ENCODE data around the gene FOXN1.
"Not testable (repeated sequence)": the region's sequence is repeated elsewhere in the genome, so short reads cannot be mapped to it uniquely, and the experiment has no call there.

FOXN1 gene

DNA sequence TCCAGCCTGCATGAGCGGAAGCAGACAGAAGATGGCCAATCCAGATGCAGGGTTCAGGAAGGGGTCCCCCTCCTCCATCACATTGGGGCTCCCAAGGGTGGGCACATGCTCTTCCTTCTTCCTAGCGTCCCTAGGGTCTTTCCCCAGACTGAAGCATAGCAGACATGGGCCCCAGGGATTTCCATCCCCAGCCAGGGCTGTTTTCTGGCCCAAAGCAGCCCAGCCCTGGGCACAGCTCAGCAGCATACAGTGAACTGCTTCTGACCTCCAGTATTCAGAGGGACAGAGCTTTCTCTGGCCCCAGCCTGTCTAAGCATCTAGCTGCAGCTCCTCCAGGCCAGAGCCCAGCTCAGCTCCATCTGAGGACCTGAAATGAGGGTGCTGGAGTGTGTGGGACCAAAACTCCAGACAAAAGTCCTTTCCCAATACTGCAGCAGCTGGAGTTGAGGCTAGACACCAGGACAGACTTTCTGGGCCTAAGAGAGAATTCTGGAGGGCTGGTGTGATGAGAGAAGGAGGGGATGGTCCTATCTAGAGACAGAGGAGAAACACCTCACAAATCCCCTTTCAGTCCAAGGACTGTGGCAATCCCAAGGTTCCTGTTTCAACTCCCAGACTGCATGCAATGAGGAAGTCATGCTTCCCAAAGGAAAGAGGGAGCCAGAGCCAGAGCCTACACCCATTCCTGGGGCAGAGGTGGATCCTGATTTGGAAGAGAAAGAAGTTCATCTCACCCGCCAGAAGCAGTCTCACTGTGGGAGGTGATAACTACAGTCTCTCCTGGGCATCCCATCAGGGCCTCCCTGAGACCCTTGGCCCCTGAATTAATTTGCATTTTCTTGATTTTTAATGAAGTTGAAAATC is 4.5 kb upstream of the FOXN1 start:
- DNase-seq = no peak

DNA sequence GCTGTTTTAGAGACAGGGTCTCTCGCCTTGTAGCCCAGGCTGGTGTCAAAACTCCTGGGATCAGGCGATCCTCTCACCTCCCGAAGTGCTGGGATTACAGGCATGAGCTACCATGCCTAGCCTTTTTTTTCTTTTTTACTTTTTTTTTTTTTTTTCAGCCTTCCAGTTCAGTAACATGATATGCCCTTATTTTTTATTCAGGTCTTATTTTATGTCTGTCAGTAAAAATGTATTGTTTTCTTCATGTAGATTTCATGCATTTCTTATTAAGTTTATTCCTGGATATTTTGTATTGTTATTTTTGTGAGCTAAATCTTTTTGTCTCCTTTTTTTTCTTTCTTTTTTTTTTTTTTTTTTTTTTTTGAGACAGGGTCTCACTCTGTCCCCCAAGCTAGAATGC is 2.7 kb upstream of the FOXN1 start:
- DNase-seq = no peak

DNA sequence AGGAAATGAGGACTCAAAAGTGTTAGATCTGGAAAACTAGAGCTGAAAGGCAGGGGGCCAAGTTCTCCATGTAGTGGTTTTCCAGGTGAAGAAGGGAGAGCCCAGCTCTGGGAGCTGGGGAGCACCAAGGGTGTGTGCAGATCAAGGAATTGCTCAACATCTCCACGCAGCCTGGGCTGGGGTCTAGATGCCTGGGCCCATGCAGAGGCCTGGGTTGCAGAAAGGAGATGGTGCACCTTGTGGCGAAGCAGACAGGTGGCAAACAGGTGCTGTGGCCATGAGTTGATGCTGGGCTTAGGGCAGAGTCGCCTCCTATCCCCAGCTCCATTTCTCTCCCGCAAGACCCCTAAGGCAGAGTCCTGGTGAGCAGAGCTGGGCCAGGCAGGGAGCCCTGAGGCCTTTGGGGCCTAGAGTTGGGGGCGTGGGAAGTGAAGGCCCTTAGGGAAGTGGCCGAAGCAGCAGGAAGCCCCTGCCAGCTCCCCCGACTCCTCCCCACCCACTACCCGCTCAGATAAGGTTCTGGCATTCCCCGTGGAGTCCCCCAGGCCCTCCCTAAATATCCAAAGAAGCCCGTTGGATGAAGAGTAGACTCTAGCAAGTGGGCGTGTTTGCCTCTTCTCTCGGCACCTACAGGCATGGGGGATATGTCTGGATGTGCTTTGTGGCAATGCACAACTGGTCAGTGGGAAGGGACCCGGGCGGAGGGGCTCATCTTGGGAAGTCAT is 777 bp downstream of the FOXN1 start:
- DNase-seq = no peak

DNA sequence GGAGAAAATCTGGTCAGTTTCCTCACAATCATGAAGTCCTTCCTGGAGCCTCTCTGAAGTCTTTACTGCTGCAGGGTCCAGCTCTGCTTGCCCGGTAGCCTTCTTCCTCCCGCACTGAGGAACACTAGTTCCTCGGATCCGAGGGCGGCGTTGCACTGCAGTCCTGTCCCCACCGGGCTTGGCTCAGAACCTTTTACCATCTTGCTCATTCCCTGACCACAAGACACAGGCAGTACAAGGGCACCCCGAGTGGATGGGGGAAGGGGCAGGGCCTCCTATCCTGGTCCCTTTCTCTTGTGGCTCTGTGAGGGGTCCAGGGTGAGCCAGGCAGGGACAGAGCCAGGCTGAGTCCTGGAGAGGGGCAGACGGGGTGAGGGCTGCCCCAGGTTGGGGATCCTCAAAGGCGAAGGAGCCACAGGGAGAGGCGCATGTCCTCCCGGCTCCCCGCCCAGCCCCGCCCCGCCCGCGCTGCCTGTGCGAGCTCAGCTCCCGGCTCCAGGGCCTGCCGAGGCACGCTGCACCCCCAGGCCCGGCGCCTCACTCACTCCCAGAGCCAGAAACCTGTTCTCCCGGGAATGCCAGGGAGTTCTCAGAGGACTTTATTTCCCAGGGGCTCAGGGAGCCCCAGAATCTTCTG is 1.5 kb downstream of the FOXN1 start:
- DNase-seq = no peak

DNA sequence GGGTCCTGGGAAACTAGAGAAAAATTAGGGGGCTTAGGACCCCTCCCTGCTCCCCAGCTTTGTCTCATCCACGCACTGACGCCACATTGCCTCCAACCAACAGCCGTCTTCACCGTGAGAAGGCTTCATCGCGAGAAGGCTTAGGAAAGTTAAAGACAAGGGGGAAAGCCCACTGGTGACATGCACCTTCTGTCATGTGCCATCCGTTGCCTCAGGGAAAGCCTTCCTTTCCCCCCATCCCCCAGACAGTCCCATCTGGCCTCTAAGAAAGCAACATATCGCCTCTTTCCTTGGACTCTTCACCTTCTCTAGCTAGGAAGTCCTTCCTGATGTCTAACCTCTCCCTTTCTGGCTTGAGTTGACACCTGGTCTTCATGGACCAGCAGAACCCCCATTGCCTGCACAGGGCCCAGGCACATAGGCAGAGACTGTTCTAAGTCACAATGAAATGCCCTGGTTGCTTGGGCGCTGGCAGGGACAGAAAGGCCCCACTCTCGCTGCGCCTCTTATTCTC is 2.1 kb downstream of the FOXN1 start:
- no peak for DNase-seq

DNA sequence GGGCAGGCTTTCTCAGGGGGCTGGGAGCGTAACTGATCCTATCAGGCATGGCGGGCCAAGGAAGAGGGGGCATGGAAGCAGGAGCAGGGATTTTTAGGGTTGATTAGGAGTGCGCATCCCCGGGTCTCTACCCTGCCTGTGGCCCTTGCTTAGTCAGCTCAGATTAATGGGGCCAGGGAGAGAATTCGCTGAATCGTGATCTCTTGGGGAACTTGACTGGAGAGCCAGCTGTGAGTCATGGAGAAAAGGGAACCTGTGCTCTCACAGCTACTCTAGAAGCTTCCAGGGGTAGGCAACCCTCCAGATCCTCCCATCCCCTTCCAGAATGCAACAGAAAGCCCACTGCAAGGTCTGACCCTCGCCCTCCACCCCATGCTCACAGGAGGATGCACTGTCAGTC is 3.6 kb downstream of the FOXN1 start:
- DNase-seq = no peak

DNA sequence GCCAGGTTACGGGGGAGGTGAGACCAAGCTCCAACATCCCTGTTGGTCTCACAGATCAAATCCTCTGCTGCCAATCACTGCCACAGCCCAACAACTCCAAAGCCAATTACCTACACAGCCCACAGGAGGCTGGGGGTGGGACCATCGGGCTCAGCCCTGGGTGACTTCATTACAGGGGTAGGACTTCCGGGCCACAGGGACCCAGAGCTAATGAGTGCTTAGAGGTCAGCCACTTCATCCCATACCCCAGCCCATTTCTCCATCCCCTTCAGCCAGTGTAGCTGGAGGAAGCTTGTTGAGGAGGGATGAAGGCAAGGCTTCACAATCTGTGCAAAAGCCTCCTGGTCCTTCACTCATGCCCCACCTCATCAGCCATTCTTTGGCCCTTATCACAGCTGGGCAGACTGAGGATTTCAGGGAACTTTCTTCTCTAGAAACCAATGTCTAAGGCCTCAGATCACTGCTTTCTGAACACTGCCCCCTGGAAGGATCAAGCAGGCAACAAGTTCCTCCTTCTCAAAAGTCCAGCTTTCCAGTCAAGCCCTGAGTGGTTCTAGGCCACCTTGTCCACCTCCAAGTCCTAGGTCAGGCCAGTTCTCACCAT is 5.8 kb downstream of the FOXN1 start:
- no peak for DNase-seq

DNA sequence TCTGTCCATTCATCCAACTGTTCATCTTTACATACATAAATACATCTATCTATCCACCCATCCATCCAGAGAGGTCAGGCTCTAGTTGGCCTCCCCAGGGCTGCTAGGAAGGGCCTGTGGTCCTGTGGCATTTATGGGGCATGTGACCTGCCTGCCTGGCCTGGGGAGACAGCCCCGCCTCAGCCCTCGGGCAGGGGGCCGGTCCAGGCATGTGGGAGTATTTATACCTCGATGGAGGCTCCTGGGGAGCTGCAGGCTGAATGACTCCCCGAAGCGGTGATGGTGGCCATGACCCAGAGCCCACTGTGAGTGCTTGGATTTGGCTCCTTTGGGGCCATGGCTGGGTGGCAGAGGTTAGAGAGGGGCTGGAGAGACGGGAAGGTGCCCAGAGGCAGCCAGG is 7.3 kb downstream of the FOXN1 start:
- no peak for DNase-seq

DNA sequence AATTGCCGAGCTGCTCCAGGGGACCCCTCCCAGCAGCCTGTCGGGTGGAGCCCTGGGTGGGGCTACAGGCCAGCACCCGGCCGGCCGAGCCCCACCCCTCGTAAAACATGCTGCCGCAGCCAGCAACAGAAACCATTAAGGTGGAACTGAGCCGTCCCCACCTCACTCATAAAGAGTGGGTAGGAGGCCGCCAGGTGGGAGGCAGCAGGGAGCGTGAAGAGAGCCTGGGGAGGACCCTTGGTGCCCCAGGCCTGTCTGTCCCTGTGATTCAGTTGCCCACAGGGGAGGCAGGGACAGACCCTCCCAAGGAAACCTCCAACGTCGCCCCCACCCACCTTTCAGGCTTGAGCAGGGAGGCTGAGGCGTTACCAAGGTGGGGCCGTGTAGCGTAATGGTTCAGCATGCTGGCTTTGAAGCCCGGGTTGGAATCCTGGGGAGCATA is 8.4 kb downstream of the FOXN1 start:
- no peak for DNase-seq

DNA sequence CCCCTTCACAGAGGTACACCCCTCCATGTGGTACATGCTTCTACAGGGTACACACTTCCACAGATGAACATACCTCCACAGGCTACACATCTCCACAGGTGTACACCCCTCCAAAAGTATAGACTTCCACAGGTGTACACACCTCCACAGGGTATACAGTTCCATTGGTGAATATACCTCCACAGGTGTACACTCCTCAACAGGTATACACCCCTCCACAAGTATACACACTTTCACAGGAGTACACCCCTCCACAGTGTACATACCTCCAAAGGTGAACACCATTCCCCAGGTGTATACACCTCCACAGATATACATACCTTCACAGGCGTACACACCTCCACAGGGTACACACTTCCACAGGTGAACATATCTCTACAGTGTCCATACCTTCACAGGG is 9.4 kb downstream of the FOXN1 start:
- no peak for DNase-seq

DNA sequence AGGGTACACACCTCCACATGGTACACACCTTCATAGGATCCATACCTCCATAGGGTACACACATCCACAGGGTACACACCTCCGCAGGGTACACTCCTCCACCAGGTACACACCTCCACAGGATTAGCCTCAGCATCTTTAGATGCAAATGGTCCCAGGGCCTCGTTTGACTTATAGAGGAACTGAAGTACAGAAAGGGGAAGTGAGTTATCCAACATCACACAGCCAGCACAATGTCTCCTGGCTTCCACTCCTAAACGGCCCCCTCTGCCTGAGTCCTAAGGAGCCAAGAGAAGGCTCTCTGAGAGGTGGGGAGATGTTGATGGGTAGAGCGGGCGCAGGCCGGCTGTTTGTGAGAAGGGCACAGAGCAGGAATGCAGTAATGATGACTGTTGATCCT is 12.0 kb downstream of the FOXN1 start:
- no peak for DNase-seq

DNA sequence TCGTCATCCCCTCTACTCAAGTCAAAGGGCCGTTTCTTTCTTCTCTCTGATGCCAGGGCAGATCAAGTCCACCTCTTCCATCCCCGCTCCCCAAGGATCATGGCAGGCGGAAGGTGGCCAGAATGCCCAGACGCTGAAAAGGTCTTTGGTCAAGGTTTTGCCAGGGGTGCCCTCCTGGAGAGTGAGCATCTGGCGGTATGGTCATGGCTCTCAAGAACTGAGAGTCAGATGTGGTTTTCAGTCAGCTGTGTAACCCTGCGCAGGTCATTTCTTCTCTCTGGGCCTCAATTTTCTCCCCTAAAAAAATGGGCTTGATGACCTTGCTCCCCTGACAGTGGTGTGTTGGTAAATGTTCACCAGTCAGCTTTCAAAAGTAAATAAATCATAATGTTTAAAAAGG is 12.4 kb downstream of the FOXN1 start:
- DNase-seq = no peak

DNA sequence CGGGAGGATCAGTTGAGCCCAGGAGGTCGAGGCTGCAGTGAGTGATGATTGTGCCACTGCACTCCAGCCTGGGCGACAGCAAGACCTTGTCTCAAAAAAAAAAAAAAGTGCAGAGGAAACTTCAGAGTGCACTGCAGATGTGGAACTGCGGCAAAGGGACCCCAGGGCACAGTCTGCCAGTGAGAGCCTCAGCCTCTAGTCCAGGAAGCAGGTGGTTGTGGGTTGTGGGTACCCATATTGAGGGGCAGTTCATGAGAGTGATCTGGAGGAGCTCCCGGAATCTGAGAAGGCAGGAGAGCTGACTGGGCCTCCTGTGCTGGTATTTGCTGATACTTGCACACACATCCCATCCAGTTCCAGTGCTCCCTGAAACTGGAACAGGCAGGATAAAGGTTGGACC is 13.1 kb downstream of the FOXN1 start:
- no peak for DNase-seq

DNA sequence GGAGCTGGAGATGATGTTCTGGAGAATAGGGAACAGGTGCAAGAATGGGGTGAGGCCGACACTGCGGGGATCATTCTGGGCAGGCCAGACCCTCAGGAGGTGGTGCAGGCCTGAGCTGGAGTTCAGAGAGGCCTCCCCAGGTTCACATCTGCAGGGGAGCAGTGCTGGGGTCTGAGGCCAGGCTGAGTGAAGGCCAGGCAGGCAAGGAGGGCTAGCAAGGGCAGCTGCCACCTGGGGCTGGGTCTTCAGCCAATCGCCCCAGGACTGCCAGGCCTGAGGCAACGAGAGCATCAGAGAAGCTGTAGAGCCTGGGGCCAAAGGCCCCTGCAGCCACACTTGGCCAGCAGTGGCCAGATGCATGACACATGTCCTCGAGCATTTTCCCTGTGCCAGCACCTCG is 14.5 kb downstream of the FOXN1 start:
- no peak for DNase-seq

DNA sequence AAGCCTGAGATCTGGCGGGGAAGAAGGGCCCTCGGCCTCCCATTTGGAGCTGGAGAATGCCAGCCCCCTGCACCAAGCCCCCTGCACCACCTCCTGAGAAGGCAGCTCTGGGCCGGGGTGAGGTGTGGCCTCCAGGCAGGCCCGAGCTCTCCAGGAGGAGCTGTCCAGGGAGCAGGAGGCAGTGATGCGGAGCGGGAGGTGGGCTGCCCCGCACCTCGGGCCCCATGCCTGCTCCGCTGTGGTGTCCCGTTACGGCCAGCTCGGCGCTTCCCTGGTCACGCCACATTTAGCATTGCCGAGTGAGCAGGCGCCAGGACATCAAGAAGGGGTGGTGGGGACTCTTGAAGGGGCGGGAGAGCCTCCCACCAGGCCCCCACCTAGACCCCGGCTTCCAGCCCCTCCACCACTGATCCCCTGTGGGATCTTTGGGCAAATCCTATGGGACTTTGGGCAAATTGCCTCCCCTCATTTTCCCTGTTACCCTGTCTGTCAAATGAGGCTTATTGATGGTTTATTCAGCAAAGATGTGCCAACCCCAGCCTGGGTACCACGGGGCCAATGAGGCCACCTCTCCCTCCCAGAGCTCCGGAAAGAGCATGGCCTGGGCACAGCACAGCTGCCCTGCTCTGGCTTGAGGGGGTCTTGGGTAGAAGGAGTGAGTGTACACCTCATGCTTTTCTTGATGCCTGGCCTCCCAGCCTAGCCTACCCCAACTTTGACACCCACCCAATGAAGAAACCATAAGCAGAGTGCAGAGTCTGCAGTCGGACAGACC is 15.3 kb downstream of the FOXN1 start:
- DNase-seq = no peak

DNA sequence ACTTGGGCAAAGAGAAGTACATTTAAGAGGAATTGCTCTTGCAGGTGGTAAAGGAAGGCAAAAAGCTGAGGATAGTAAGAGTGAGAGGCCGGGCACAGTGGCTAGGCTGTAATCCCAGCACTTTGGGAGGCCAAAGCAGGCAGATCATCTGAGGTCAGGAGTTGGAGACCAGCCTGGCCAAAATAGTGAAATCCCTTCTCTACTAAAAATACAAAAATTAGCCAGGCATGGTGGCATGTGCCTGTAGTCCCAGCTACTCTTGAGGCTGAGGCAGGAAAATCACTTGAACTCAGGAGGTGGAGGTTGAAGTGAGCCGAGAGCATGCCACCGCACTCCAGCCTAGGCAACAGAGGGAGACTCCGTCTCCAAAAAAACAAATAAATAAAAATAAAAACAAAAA is 16.1 kb downstream of the FOXN1 start:
- DNase-seq = not testable (repeated sequence)

DNA sequence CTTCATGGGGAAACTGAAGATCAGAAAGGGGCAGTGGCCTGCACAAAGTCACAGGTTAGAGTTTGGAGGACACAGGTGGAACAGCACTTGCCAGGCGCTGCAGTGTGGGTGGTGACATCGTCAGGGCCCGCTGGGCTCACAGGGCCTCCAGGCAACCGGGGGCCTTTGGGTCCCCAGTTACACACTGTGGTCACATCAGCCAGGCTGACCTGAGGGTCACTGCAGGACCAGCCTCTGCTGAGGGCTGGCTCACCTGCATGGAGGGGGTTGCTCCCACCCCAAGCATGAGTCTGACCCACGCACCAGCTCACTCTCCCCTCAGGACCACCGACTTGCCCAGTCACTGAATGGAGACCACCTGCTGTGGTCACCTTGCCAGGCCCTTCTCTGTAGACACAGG is 17.0 kb downstream of the FOXN1 start:
- no peak for DNase-seq

DNA sequence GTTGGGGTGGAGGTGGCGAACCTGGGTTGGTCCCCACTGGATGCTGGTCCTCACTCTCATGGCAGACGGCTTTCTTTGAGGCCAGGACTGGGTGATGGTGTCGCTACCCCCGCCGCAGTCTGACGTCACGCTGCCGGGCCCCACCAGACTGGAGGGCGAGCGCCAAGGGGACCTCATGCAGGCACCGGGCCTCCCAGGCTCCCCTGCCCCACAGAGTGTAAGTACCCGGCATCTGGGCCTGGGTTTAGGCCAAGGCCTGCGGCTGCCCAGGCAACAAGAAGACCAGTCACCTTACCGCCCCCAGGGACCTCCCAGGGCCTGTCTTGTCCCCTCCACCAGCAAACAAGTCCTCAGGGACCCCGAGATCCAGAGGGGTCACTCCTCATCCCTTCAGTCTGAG is 17.7 kb downstream of the FOXN1 start:
- no peak for DNase-seq

DNA sequence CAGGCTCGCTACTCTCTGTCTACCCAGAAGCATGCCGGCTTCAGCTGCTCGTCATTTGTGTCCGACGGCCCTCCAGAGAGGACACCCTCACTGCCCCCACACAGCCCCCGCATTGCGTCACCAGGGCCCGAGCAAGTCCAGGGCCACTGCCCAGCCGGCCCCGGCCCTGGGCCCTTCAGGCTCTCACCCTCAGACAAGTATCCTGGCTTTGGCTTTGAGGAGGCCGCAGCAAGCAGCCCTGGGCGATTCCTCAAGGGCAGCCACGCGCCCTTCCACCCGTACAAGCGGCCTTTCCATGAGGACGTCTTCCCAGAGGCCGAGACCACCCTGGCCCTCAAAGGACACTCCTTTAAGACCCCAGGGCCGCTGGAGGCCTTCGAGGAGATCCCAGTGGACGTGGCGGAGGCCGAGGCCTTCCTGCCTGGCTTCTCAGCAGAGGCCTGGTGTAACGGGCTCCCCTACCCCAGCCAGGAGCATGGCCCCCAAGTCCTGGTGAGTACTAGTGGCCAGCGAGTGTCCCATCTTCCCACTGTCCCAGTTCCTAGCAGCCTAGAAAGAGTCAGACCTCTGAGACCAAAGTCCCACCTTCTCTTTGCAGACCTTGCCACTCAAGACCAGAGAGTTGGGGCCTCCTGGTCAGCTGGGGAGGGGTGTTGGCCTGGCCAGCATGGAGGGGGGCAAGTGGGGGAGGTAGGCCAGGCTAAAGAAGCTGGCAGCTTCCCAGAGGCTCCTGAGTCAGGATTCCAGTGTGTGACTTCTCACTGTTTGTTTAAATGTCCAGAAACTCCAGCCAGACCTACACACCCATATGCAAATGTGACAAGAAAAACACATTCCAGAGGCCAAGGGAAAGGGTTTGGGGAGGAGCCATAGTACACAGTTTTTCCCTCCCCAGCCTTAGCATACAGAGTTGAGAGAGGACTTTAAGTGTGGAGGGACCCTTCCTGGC is 18.6 kb downstream of the FOXN1 start:
- DNase-seq = no peak

DNA sequence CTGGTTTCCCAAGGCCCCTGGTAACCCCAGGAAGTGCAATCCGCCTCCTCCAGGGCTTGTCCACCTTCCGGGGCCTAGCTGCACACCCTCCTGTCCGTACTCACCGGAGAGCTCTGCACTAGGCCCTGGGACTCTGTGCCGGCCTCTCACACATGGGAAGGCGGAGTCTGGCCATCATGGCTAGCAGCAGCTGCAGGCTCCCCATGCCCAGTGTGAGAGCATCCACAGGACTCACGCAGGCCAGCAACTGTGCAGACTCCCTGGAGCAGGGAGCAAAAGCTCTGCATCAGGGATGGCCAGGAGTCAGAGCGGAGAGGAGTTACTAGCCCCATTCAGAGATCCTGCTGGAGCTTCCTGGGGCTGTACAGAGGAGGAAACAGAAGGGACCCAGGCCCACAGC is 20.2 kb downstream of the FOXN1 start:
- no peak for DNase-seq

DNA sequence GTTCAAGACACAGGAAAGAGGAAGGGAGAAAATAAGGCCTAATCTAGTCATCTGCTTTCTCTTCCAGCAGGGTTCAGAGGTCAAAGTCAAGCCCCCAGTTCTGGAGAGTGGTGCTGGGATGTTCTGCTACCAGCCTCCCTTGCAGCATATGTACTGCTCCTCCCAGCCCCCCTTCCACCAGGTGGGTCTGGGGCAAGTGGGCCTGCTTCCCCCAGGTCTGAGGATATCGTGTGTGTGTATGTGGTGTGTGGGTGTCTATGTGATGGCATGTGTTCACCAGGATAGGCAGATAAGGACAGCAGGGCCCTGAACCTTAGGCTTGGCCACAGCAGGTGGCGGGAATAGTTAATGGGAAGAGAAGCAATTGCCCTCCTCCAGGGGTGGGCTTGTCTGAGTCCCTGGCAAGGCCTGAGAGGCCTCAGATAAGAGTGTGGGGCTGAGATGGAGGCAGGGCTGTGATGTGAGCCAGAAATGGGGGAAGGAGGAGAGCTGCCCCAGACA is 21.1 kb downstream of the FOXN1 start:
- no peak for DNase-seq
